GM12878 (cell line): ENCODE data around the gene CASTOR1. TPM values are rescaled to one million over a fixed set of nuclear protein-coding genes. Genes with fewer than 3 reads are reported as not detected.

ENCODE experiments used
- ASH2L ChIP-seq: fragments of 300-600, 200-600 bp; sonication (generic); IDR thresholded peaks from 2 replicates; pipeline ENCODE4 v1.6.1; 2017; ENCODE audit warnings: low read depth, mild to moderate bottlenecking, borderline replicate concordance
- CBFB ChIP-seq: IDR thresholded peaks from 2 replicates; pipeline ENCODE4 v1.6.1; 2016; ENCODE audit warnings: antibody characterized with exemption, low read depth
- FOXK2 ChIP-seq: fragments of 450-650 bp; IDR thresholded peaks from 2 replicates; pipeline ENCODE4 v1.6.1; 2017; ENCODE audit warnings: mild to moderate bottlenecking, moderate library complexity
- FOXM1 ChIP-seq: IDR thresholded peaks from 2 replicates; pipeline ENCODE4 v1.6.1; 2012; ENCODE audit warnings: low read depth, mild to moderate bottlenecking, inconsistent platforms, low read length, moderate library complexity
- GATAD2B ChIP-seq: fragments of 450-650 bp; conservative IDR thresholded peaks from 2 replicates; pipeline ENCODE4 v1.6.1; 2017; ENCODE audit warnings: low read depth, mild to moderate bottlenecking, moderate library complexity
- IKZF2 ChIP-seq, 2 experiments: fragments of 450-650 bp; IDR thresholded peaks; 2 replicates each; pipeline ENCODE4 v1.6.1; 2017; ENCODE audit warnings: mild to moderate bottlenecking in 2 of 2, moderate library complexity in 2 of 2
- JUNB ChIP-seq: IDR thresholded peaks from 2 replicates; pipeline ENCODE4 v1.6.1; 2016; ENCODE audit warnings: antibody characterized with exemption, mild to moderate bottlenecking
- KLF5 ChIP-seq: fragments of 450-650 bp; IDR thresholded peaks from 2 replicates; pipeline ENCODE4 v1.6.1; 2014; ENCODE audit warnings: mild to moderate bottlenecking; ENCODE audit not compliant: partially characterized antibody
- MEF2B ChIP-seq: fragments of 450-650 bp; IDR thresholded peaks from 2 replicates; pipeline ENCODE4 v1.6.1; 2018; ENCODE audit warnings: mild to moderate bottlenecking, moderate library complexity; ENCODE audit not compliant: partially characterized antibody, poor library complexity, severe bottlenecking
- NRF1 ChIP-seq: conservative IDR thresholded peaks from 2 replicates; pipeline ENCODE4 v1.6.1; 2011; ENCODE audit warnings: mild to moderate bottlenecking, low read depth, low read length, improper control_type of control experiment
- RBBP5 ChIP-seq: fragments of 200-600 bp; sonication (generic); conservative IDR thresholded peaks from 2 replicates; pipeline ENCODE4 v1.6.1; 2016
- SIN3A ChIP-seq: IDR thresholded peaks from 2 replicates; pipeline ENCODE4 v1.6.1; 2012; ENCODE audit warnings: low read depth, low read length, improper control_type of control experiment
- SMARCA5 ChIP-seq: fragments of 450-650 bp; IDR thresholded peaks from 2 replicates; pipeline ENCODE4 v1.6.1; 2017; ENCODE audit warnings: mild to moderate bottlenecking
- SPI1 ChIP-seq: IDR thresholded peaks from 2 replicates; pipeline ENCODE4 v1.6.1; 2011; ENCODE audit warnings: low read depth, mild to moderate bottlenecking, low read length, moderate library complexity, borderline replicate concordance; ENCODE audit not compliant: insufficient read depth
- TARDBP ChIP-seq: IDR thresholded peaks from 2 replicates; pipeline ENCODE4 v1.6.1; 2016; ENCODE audit warnings: borderline replicate concordance
- polyA plus RNA-seq, 11 experiments: library from polyadenylated mRNA; depleted of rRNA in 4 of 11; unstranded in 6 of 11; stranded (reverse) in 5 of 11; fragments of >200 nt; fragmentation: Nextera tagmentation in 4 of 11; fragmentation: Illumina TruSeq in 1 of 11; extraction: Ambion mirVana in 4 of 11; extraction: Trizol in 1 of 11; gene quantifications; 1 replicate in 1 of 11; 2 replicates in 10 of 11; pipeline versions ENCODE4 v1.2.1 to v1.2.3, GENCODE V29; 2011 to 2016; ENCODE audit warnings: inconsistent platforms in 2 of 11, missing spikeins in 2 of 11, low read depth in 1 of 11
- total RNA-seq, 4 experiments: library from RNA; depleted of rRNA in 3 of 4; stranded (reverse); fragments of >200 nt in 3 of 4; fragmentation: Illumina TruSeq in 1 of 4; extraction: Trizol in 1 of 4; gene quantifications; 2 replicates each; pipeline versions ENCODE4 v1.2.1 to v1.2.3, GENCODE V29; 2013 to 2021
- TF ChIP-seq, protein P1 (sequence below): IDR thresholded peaks from 2 replicates; pipeline ENCODE4 v1.6.1; 2012; ENCODE audit warnings: low read depth, low read length, improper control_type of control experiment
- TF ChIP-seq, protein P2 (sequence below): fragments of 450-650 bp; IDR thresholded peaks from 2 replicates; pipeline ENCODE4 v1.6.1; 2016; ENCODE audit warnings: mild to moderate bottlenecking
- TF ChIP-seq, protein P3 (sequence below): IDR thresholded peaks from 2 replicates; pipeline ENCODE4 v1.6.1; 2012; ENCODE audit warnings: mild to moderate bottlenecking, low read depth, low read length
- TF ChIP-seq, protein P4 (sequence below): IDR thresholded peaks from 2 replicates; pipeline ENCODE4 v1.6.1; 2012; ENCODE audit warnings: low read depth, low read length, improper control_type of control experiment
- TF ChIP-seq, protein P5 (sequence below): fragments of 450-650 bp; IDR thresholded peaks from 2 replicates; pipeline ENCODE4 v1.6.1; 2016; ENCODE audit warnings: mild to moderate bottlenecking
- TF ChIP-seq, protein P6 (sequence below): IDR thresholded peaks from 2 replicates; pipeline ENCODE4 v1.6.1; 2011; ENCODE audit warnings: mild to moderate bottlenecking, low read depth, low read length, moderate library complexity; ENCODE audit not compliant: insufficient replicate concordance

The CASTOR1 gene
- total and polyA plus RNA-seq, 10 of the 15 experiments (the other 5 are each of a cell fraction or from before 2014, with no cell fraction given): 0.31 to 9.1 (median 3.3) TPM

DNA sequence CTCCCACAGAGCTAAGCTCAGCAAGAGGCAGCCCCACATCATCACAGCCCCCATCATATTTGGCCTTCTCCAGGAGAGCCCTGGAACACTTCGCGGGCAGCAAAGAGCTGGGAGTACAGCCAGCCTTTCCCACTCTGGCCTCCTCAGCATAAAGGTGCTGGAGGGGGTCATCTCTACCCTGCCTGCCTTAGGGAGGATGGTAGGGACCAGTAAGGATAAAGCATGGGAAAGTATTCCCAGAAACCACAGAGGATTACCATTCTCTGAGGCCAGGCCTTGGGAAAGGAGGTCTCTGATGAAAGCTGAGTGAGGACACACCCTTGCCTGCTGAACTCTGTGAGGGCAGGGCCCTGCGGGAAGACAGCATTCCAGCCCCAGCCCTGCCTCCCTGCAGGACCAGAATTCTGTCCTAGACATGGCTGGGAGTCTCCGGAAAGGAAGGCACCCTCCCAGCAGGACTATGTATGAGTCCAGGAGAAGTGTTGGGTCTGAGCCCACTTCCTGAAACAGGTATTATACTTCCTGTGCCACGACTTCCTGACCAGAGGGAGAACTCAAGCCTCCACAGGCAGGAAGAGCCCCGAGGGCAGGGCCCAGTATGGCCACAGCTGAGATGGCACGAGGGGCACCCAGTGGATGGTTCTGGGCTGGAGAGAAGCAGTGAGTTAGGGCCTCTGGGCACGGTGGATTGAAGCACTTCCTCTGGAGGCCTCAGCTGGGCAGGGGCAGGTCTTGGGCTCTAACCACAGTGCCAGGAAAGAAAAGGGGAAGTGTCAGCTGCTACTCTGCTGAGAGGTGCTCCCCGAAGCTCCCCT lies 12.9 kb upstream of the CASTOR1 start (continued):
- TF ChIP-seq, protein P1, sequence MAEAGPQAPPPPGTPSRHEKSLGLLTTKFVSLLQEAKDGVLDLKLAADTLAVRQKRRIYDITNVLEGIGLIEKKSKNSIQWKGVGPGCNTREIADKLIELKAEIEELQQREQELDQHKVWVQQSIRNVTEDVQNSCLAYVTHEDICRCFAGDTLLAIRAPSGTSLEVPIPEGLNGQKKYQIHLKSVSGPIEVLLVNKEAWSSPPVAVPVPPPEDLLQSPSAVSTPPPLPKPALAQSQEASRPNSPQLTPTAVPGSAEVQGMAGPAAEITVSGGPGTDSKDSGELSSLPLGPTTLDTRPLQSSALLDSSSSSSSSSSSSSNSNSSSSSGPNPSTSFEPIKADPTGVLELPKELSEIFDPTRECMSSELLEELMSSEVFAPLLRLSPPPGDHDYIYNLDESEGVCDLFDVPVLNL: no peak
- TF ChIP-seq NRF1 (no peak), IKZF2 (IDR thresholded peaks at IDR 0.05) (peak; percentile 30 to 41; a peak in 2 of 4 replicates), FOXK2 (no peak), SPI1 (peak; percentile 88), ASH2L (no peak), TARDBP (no peak), CBFB (no peak), RBBP5 (no peak), KLF5 (no peak), GATAD2B (no peak), JUNB (no peak), MEF2B (no peak), SIN3A (no peak), SMARCA5 (no peak), FOXM1 (no peak)
- TF ChIP-seq, protein P2, sequence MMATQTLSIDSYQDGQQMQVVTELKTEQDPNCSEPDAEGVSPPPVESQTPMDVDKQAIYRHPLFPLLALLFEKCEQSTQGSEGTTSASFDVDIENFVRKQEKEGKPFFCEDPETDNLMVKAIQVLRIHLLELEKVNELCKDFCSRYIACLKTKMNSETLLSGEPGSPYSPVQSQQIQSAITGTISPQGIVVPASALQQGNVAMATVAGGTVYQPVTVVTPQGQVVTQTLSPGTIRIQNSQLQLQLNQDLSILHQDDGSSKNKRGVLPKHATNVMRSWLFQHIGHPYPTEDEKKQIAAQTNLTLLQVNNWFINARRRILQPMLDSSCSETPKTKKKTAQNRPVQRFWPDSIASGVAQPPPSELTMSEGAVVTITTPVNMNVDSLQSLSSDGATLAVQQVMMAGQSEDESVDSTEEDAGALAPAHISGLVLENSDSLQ: no peak
- TF ChIP-seq, protein P3, sequence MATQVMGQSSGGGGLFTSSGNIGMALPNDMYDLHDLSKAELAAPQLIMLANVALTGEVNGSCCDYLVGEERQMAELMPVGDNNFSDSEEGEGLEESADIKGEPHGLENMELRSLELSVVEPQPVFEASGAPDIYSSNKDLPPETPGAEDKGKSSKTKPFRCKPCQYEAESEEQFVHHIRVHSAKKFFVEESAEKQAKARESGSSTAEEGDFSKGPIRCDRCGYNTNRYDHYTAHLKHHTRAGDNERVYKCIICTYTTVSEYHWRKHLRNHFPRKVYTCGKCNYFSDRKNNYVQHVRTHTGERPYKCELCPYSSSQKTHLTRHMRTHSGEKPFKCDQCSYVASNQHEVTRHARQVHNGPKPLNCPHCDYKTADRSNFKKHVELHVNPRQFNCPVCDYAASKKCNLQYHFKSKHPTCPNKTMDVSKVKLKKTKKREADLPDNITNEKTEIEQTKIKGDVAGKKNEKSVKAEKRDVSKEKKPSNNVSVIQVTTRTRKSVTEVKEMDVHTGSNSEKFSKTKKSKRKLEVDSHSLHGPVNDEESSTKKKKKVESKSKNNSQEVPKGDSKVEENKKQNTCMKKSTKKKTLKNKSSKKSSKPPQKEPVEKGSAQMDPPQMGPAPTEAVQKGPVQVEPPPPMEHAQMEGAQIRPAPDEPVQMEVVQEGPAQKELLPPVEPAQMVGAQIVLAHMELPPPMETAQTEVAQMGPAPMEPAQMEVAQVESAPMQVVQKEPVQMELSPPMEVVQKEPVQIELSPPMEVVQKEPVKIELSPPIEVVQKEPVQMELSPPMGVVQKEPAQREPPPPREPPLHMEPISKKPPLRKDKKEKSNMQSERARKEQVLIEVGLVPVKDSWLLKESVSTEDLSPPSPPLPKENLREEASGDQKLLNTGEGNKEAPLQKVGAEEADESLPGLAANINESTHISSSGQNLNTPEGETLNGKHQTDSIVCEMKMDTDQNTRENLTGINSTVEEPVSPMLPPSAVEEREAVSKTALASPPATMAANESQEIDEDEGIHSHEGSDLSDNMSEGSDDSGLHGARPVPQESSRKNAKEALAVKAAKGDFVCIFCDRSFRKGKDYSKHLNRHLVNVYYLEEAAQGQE: no peak
- TF ChIP-seq, protein P4, sequence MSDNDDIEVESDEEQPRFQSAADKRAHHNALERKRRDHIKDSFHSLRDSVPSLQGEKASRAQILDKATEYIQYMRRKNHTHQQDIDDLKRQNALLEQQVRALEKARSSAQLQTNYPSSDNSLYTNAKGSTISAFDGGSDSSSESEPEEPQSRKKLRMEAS: no peak
- TF ChIP-seq, protein P5, sequence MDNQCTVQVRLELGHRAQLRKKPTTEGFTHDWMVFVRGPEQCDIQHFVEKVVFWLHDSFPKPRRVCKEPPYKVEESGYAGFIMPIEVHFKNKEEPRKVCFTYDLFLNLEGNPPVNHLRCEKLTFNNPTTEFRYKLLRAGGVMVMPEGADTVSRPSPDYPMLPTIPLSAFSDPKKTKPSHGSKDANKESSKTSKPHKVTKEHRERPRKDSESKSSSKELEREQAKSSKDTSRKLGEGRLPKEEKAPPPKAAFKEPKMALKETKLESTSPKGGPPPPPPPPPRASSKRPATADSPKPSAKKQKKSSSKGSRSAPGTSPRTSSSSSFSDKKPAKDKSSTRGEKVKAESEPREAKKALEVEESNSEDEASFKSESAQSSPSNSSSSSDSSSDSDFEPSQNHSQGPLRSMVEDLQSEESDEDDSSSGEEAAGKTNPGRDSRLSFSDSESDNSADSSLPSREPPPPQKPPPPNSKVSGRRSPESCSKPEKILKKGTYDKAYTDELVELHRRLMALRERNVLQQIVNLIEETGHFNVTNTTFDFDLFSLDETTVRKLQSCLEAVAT: no peak
- TF ChIP-seq, protein P6, sequence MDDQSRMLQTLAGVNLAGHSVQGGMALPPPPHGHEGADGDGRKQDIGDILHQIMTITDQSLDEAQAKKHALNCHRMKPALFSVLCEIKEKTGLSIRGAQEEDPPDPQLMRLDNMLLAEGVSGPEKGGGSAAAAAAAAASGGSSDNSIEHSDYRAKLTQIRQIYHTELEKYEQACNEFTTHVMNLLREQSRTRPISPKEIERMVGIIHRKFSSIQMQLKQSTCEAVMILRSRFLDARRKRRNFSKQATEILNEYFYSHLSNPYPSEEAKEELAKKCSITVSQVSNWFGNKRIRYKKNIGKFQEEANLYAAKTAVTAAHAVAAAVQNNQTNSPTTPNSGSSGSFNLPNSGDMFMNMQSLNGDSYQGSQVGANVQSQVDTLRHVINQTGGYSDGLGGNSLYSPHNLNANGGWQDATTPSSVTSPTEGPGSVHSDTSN: no peak
